Activated T-cell treated with anti-CD3 and anti-CD28 coated beads, Interleukin-2, amount 50 U/mL, for 24 hours (primary cell): ENCODE results near the gene HEYL.
A peak's percentile ranks its signal among the peaks of the same experiment; 100 is the strongest.

Experiments
- DNase-seq: peaks from one replicate; pipeline ENCODE4 v3.0.0-alpha.2; 2020
- H3K27ac Mint-ChIP-seq: 2 replicates; pipeline ENCODE4 v1.8.0; 2020; ENCODE audit warnings: mild to moderate bottlenecking, mixed read lengths
- H3K27me3 Mint-ChIP-seq: 2 replicates; pipeline ENCODE4 v1.8.0; 2020; ENCODE audit warnings: mixed read lengths
- H3K36me3 Mint-ChIP-seq: 2 replicates; pipeline ENCODE4 v1.8.0; 2020; ENCODE audit warnings: low read depth, mixed read lengths
- H3K4me1 Mint-ChIP-seq: 2 replicates; pipeline ENCODE4 v1.8.0; 2020; ENCODE audit warnings: low read depth, mixed read lengths
- H3K4me3 Mint-ChIP-seq: 2 replicates; pipeline ENCODE4 v1.8.0; 2020; ENCODE audit warnings: mild to moderate bottlenecking, moderate library complexity, mixed read lengths
- H3K9me3 Mint-ChIP-seq: 2 replicates; pipeline ENCODE4 v1.8.0; 2020; ENCODE audit warnings: mixed read lengths

HEYL gene

GRCh38 chr1:39655578-39656268, 16.3 kb upstream of the HEYL start:
- DNase-seq: no peak
- Mint-ChIP-seq H3K36me3 (no peaks in the 10 kb centered on the region), H3K4me3 (no peak overlapping the region), H3K4me1 (peaks cover 11% of the 10 kb centered on the region), H3K9me3 (no peaks in the 10 kb centered on the region), H3K27ac (no peak overlapping the region), H3K27me3 (peaks cover 10% of the 10 kb centered on the region)

GRCh38 chr1:39654291-39654690, 14.8 kb upstream of the HEYL start:
- H3K4me3 Mint-ChIP-seq: no peak overlapping the region
- no peaks in the 10 kb centered on the region for H3K9me3 Mint-ChIP-seq
- H3K4me1 Mint-ChIP-seq: peaks cover 11% of the 10 kb centered on the region
- no peak overlapping the region for H3K27ac Mint-ChIP-seq
- H3K27me3 Mint-ChIP-seq: peaks cover 10% of the 10 kb centered on the region
- no peak for DNase-seq
- no peaks in the 10 kb centered on the region for H3K36me3 Mint-ChIP-seq

- H3K9me3 Mint-ChIP-seq: no peaks in the 10 kb centered on the region
- H3K36me3 Mint-ChIP-seq: no peaks in the 10 kb centered on the region
- no peak overlapping the region for H3K27ac Mint-ChIP-seq
- H3K4me3 Mint-ChIP-seq: no peak overlapping the region
- DNase-seq: peak; percentile 80
- peaks cover 11% of the 10 kb centered on the region for H3K4me1 Mint-ChIP-seq
- peaks cover 10% of the 10 kb centered on the region for H3K27me3 Mint-ChIP-seq
These were observed 14.1 kb upstream of the HEYL start for GRCh38 chr1:39653546-39654031.

- H3K4me1 Mint-ChIP-seq: peaks cover 5% of the 10 kb centered on the region
- H3K36me3 Mint-ChIP-seq: no peaks in the 10 kb centered on the region
- no peaks in the 10 kb centered on the region for H3K9me3 Mint-ChIP-seq
- H3K4me3 Mint-ChIP-seq: no peak overlapping the region
- peaks cover 10% of the 10 kb centered on the region for H3K27me3 Mint-ChIP-seq
- DNase-seq: no peak
- H3K27ac Mint-ChIP-seq: no peak overlapping the region
These were observed 13.1 kb upstream of the HEYL start for GRCh38 chr1:39652554-39652953.

- H3K27ac Mint-ChIP-seq: no peak overlapping the region
- no peak for DNase-seq
- H3K4me3 Mint-ChIP-seq: no peak overlapping the region
- peaks cover 5% of the 10 kb centered on the region for H3K4me1 Mint-ChIP-seq
- no peaks in the 10 kb centered on the region for H3K36me3 Mint-ChIP-seq
- no peaks in the 10 kb centered on the region for H3K9me3 Mint-ChIP-seq
- peaks cover 10% of the 10 kb centered on the region for H3K27me3 Mint-ChIP-seq
These were observed 12.7 kb upstream of the HEYL start for GRCh38 chr1:39652105-39652504.

- no peak for DNase-seq
- peaks cover 5% of the 10 kb centered on the region for H3K4me1 Mint-ChIP-seq
- H3K9me3 Mint-ChIP-seq: no peaks in the 10 kb centered on the region
- no peak overlapping the region for H3K27ac Mint-ChIP-seq
- H3K36me3 Mint-ChIP-seq: no peaks in the 10 kb centered on the region
- no peak overlapping the region for H3K4me3 Mint-ChIP-seq
- H3K27me3 Mint-ChIP-seq: peaks cover 10% of the 10 kb centered on the region
These were observed 11.0 kb upstream of the HEYL start for GRCh38 chr1:39650431-39650830.

- no peak for DNase-seq
- Mint-ChIP-seq H3K36me3 (no peaks in the 10 kb centered on the region), H3K4me1 (peaks cover 5% of the 10 kb centered on the region), H3K27me3 (peaks cover 10% of the 10 kb centered on the region), H3K4me3 (no peak overlapping the region), H3K27ac (no peak overlapping the region), H3K9me3 (no peaks in the 10 kb centered on the region)
These were observed 10.3 kb upstream of the HEYL start for GRCh38 chr1:39649636-39650185.

GRCh38 chr1:39648496-39648895, 9.1 kb upstream of the HEYL start:
- no peak overlapping the region for H3K27ac Mint-ChIP-seq
- H3K36me3 Mint-ChIP-seq: no peaks in the 10 kb centered on the region
- no peak overlapping the region for H3K4me3 Mint-ChIP-seq
- H3K9me3 Mint-ChIP-seq: no peaks in the 10 kb centered on the region
- no peak for DNase-seq
- H3K4me1 Mint-ChIP-seq: peaks cover 2% of the 10 kb centered on the region
- H3K27me3 Mint-ChIP-seq: no peaks in the 10 kb centered on the region

- Mint-ChIP-seq H3K9me3 (no peaks in the 10 kb centered on the region), H3K36me3 (no peaks in the 10 kb centered on the region), H3K4me3 (no peak overlapping the region), H3K4me1 (no peaks in the 10 kb centered on the region), H3K27me3 (no peaks in the 10 kb centered on the region), H3K27ac (no peak overlapping the region)
- DNase-seq: no peak
These were observed 7.8 kb upstream of the HEYL start for GRCh38 chr1:39647247-39647646.

GRCh38 chr1:39646232-39647081, 7.0 kb upstream of the HEYL start:
- no peak for DNase-seq
- Mint-ChIP-seq H3K9me3 (no peaks in the 10 kb centered on the region), H3K4me3 (no peak overlapping the region), H3K27me3 (no peaks in the 10 kb centered on the region), H3K4me1 (no peaks in the 10 kb centered on the region), H3K27ac (no peak overlapping the region), H3K36me3 (no peaks in the 10 kb centered on the region)

GRCh38 chr1:39645411-39646043, 6.1 kb upstream of the HEYL start:
- DNase-seq: no peak
- H3K27me3 Mint-ChIP-seq: no peaks in the 10 kb centered on the region
- no peaks in the 10 kb centered on the region for H3K9me3 Mint-ChIP-seq
- H3K4me1 Mint-ChIP-seq: no peaks in the 10 kb centered on the region
- no peak overlapping the region for H3K27ac Mint-ChIP-seq
- H3K4me3 Mint-ChIP-seq: no peak overlapping the region
- H3K36me3 Mint-ChIP-seq: no peaks in the 10 kb centered on the region

GRCh38 chr1:39643705-39644104, 4.3 kb upstream of the HEYL start:
- no peak for DNase-seq
- no peaks in the 10 kb centered on the region for H3K36me3 Mint-ChIP-seq
- peaks cover 3% of the 10 kb centered on the region for H3K4me1 Mint-ChIP-seq
- H3K4me3 Mint-ChIP-seq: no peak overlapping the region
- no peaks in the 10 kb centered on the region for H3K9me3 Mint-ChIP-seq
- H3K27ac Mint-ChIP-seq: no peak overlapping the region
- H3K27me3 Mint-ChIP-seq: peaks cover 8% of the 10 kb centered on the region

- H3K27me3 Mint-ChIP-seq: peaks cover 17% of the 10 kb centered on the region
- no peak for DNase-seq
These were observed 3.4 kb upstream of the HEYL start for GRCh38 chr1:39642796-39643195.

GRCh38 chr1:39640861-39641260, 1.4 kb upstream of the HEYL start:
- Mint-ChIP-seq H3K9me3 (no peaks in the 10 kb centered on the region), H3K4me1 (peaks cover 3% of the 10 kb centered on the region), H3K27me3 (peaks cover 35% of the 10 kb centered on the region), H3K4me3 (no peak overlapping the region), H3K36me3 (no peaks in the 10 kb centered on the region), H3K27ac (no peak overlapping the region)
- DNase-seq: no peak

More at GRCh38 chr1:39642796-39643195, 3.4 kb upstream of the HEYL start:
- no peaks in the 10 kb centered on the region for H3K36me3 Mint-ChIP-seq
- H3K4me3 Mint-ChIP-seq: no peak overlapping the region
- no peak overlapping the region for H3K27ac Mint-ChIP-seq
- no peaks in the 10 kb centered on the region for H3K9me3 Mint-ChIP-seq
- peaks cover 3% of the 10 kb centered on the region for H3K4me1 Mint-ChIP-seq
